Measurements from ENCODE around the gene RPL38. TPM values are rescaled to one million over a fixed set of nuclear protein-coding genes. Genes with fewer than 3 reads are reported as not detected.

The RPL38 gene
- total RNA-seq, 1 donor from 2014 or later = 659 TPM

DNA sequence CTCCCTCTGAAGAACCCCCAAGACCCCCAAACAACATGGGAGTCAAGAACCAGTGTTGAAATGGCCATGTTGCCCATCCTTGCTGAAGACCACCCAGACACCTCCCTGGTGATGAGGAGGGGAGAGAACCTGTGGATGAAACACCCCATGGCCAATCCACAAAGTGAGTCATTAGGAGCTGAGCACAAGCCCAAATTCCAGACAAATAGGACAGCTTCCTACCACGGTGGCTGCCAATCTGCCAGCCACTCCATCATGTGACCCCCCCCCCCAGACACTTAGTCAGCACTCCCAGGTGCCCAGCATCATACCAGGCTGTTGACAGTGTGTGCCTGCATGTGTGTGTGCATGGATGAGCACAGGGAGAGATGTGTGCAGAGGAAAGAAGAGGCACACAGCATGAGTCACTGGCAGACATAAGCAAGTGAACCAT is 26.4 kb upstream of the RPL38 start:
- no peaks in the 10 kb centered on the region for H3K9me3 ChIP-seq
- H3K27ac ChIP-seq = no peak overlapping the region
- H3K4me1 ChIP-seq = no peaks in the 10 kb centered on the region
- H3K36me3 ChIP-seq = no peaks in the 10 kb centered on the region
- TF ChIP-seq, protein P1, sequence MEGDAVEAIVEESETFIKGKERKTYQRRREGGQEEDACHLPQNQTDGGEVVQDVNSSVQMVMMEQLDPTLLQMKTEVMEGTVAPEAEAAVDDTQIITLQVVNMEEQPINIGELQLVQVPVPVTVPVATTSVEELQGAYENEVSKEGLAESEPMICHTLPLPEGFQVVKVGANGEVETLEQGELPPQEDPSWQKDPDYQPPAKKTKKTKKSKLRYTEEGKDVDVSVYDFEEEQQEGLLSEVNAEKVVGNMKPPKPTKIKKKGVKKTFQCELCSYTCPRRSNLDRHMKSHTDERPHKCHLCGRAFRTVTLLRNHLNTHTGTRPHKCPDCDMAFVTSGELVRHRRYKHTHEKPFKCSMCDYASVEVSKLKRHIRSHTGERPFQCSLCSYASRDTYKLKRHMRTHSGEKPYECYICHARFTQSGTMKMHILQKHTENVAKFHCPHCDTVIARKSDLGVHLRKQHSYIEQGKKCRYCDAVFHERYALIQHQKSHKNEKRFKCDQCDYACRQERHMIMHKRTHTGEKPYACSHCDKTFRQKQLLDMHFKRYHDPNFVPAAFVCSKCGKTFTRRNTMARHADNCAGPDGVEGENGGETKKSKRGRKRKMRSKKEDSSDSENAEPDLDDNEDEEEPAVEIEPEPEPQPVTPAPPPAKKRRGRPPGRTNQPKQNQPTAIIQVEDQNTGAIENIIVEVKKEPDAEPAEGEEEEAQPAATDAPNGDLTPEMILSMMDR (IDR thresholded peaks at IDR 0.05) = no peak
- peaks cover 18% of the 10 kb centered on the region for H3K27me3 ChIP-seq
- intact Hi-C loops (cut with DNase I) = no loop called here
- DNase-seq (no peak), ATAC-seq (no peak)
- no peak overlapping the region for H3K4me3 ChIP-seq

DNA sequence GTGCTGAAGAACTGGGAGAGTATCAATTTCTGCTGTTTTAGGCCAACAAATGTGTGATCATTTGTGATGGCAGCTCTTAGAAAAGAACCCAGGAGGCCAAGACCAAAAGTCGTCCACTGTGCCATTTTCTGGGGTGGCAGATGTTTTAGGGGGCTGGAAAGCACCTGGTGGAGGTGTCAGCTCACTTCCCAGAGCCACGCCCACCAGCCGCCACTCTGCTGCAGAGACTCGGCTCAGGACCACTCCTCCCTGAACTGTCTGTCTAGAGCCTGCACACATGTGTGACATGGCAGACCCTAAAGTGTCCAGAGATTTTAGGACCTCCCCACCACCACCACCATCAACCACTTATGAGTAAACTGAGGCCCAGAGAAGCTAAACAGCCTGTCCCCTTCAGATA is 23.9 kb upstream of the RPL38 start:
- H3K4me3 ChIP-seq = no peak overlapping the region
- no peaks in the 10 kb centered on the region for H3K4me1 ChIP-seq
- no peaks in the 10 kb centered on the region for H3K9me3 ChIP-seq
- H3K27me3 ChIP-seq = peaks cover 18% of the 10 kb centered on the region
- ATAC-seq = no peak
- intact Hi-C loops (cut with DNase I) = no loop called here
- H3K27ac ChIP-seq = no peak overlapping the region
- H3K36me3 ChIP-seq = no peaks in the 10 kb centered on the region
- TF ChIP-seq, protein P1 (IDR thresholded peaks at IDR 0.05) = no peak
- DNase-seq = no peak

DNA sequence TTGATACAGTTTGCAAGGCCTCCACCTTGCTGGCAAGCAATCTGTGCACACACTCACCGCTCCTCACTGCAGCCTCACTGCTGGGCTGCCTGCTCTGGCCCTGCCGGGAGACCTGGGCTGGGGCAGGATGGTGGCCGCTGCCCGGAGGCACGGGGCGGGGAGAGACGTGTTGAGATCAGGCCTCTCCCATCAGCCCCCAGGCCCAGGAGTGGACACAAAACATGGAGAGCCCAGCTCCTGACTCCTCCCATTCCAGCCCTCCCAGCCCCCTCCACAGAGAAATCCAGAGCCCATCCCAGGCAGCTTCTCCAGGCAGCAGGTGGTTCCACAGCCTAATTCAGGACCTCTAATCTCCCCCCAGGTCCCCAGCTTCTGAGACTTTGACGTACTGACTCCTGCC is 23.1 kb upstream of the RPL38 start:
- no peak for DNase-seq
- ATAC-seq = no peak
- H3K4me3 ChIP-seq = no peak overlapping the region
- no peaks in the 10 kb centered on the region for H3K36me3 ChIP-seq
- H3K27me3 ChIP-seq = peaks cover 13% of the 10 kb centered on the region
- H3K9me3 ChIP-seq = no peaks in the 10 kb centered on the region
- intact Hi-C loops (cut with DNase I) = no loop called here
- no peaks in the 10 kb centered on the region for H3K4me1 ChIP-seq
- no peak overlapping the region for H3K27ac ChIP-seq
- TF ChIP-seq, protein P1 (IDR thresholded peaks at IDR 0.05) = no peak

DNA sequence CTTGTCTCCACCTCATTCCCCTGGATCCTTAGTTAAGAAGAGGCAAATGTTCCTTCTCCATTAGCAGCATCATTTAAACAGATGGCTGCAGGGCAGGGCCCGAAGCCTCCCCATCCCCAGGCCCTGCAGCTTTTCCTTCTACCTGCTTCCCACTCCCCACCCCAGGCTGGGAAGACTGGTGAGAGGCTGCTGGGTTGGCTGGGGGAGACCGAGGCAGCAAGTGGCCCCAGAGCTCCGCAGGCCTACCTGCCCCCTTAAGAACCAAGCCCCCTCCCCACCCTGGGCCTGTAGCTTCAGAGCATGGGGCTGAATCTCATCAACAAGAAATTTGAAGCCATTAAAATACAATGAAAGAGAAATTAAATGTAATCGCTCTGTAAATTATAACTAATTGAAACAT is 22.1 kb upstream of the RPL38 start:
- TF ChIP-seq, protein P1 (IDR thresholded peaks at IDR 0.05) = no peak
- H3K27me3 ChIP-seq = peaks cover 17% of the 10 kb centered on the region
- no peak overlapping the region for H3K27ac ChIP-seq
- ATAC-seq (no peak), DNase-seq (no peak)
- no peaks in the 10 kb centered on the region for H3K9me3 ChIP-seq
- no peak overlapping the region for H3K4me3 ChIP-seq
- no peaks in the 10 kb centered on the region for H3K36me3 ChIP-seq
- intact Hi-C loops (cut with DNase I) = no loop called here
- no peaks in the 10 kb centered on the region for H3K4me1 ChIP-seq

DNA sequence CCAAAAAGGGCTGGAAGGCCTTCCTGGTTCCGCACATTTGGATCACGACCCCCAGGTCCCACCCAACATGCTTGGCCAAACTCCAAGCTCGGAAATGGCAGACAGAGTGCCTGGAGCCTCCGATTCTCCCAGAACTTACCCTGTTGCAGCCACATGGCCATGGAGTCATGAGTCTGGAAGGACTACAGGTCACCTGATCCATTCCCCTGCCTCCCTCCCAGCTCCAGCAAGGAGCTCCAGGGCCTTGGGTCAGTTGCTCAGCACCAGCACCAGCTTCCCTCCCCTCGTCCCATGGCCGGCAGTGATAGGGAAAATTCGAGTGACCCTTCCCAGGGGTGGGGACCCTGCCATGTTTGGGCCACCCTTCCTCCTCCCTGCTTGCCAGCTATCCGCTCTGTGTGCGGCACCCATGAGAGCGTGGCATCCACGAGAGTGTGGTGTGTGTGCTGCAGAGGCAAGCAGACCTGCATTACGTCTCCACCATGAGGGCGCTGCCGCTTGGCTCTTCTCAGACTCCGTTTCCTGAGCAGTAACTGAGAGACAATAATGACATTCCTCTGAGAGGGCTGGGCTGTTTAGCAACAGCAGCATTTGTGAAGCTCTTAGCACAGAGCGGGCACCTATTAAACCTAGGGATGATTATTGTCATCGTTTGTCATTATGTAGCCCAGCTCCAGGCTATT is 21.3 kb upstream of the RPL38 start:
- peaks cover 15% of the 10 kb centered on the region for H3K27me3 ChIP-seq
- H3K27ac ChIP-seq = no peak overlapping the region
- DNase-seq = no peak
- H3K36me3 ChIP-seq = no peaks in the 10 kb centered on the region
- no peaks in the 10 kb centered on the region for H3K4me1 ChIP-seq
- no peak for ATAC-seq
- H3K4me3 ChIP-seq = no peak overlapping the region
- no peaks in the 10 kb centered on the region for H3K9me3 ChIP-seq
- TF ChIP-seq, protein P1 (IDR thresholded peaks at IDR 0.05) = no peak
- intact Hi-C loops (cut with DNase I) = no loop called here

DNA sequence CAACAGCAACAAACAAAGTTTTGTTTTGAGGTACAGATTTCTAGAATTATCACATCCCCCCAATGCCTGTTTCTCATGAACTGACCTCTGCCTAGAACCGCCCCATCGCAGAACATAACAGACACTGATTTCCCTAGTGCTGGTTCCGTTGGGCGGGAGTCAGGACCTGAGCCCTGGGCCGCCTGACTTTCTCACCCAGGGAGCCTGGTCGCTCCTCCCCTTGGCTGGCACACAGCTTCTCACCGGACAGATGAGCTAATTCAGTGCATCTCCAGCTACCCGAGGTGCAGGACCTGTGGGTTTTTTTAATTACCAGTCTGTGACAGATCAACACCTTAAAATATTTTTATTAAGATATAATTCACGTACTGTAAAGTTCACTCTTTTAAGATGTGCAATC is 20.1 kb upstream of the RPL38 start:
- Histone ChIP-seq H3K27me3 (peaks cover 18% of the 10 kb centered on the region), H3K9me3 (no peaks in the 10 kb centered on the region), H3K4me3 (no peak overlapping the region), H3K27ac (no peak overlapping the region), H3K36me3 (no peaks in the 10 kb centered on the region), H3K4me1 (no peaks in the 10 kb centered on the region)
- ATAC-seq = no peak
- intact Hi-C loops (cut with DNase I) = no loop called here
- DNase-seq = no peak
- TF ChIP-seq, protein P1 (IDR thresholded peaks at IDR 0.05) = no peak
